Stimulated activated CD4-positive, alpha-beta T cell treated with anti-CD3 and anti-CD28 coated beads, Interleukin-12 subunit alpha, Interleukin-12 subunit beta, amount 100 ng/mL, for 24 hours (primary cell): ENCODE data around the gene FASTK.

Experiments
- DNase-seq, 2 experiments: peaks; one replicate each; pipeline ENCODE4 v3.0.0-alpha.2; 2020; ENCODE audit warnings: low read depth in 2 of 2

FASTK gene

GRCh38 chr7:151118108-151119054, 37.8 kb upstream of the FASTK start:
- DNase-seq = no peak

GRCh38 chr7:151117565-151117964, 37.0 kb upstream of the FASTK start:
- DNase-seq = no peak

GRCh38 chr7:151116603-151117440, 36.2 kb upstream of the FASTK start:
- no peak for DNase-seq

GRCh38 chr7:151115836-151116418, 35.3 kb upstream of the FASTK start:
- no peak for DNase-seq

GRCh38 chr7:151115121-151115835, 34.7 kb upstream of the FASTK start:
- peak in 1 of 2 experiments; percentile 28 for DNase-seq

- DNase-seq = no peak
These were observed 33.8 kb upstream of the FASTK start for GRCh38 chr7:151114151-151115090.

- no peak for DNase-seq
These were observed 32.9 kb upstream of the FASTK start for GRCh38 chr7:151113344-151114150.

GRCh38 chr7:151110941-151111645, 30.5 kb upstream of the FASTK start:
- DNase-seq = peak; percentile 51 to 70

GRCh38 chr7:151110236-151110940, 29.8 kb upstream of the FASTK start:
- DNase-seq = no peak

GRCh38 chr7:151109094-151110048, 28.8 kb upstream of the FASTK start:
- no peak for DNase-seq

GRCh38 chr7:151107882-151108281, 27.3 kb upstream of the FASTK start:
- no peak for DNase-seq

- DNase-seq = no peak
These were observed 24.0 kb upstream of the FASTK start for GRCh38 chr7:151104411-151105235.

- DNase-seq = no peak
These were observed 23.4 kb upstream of the FASTK start for GRCh38 chr7:151103973-151104372.

GRCh38 chr7:151102991-151103390, 22.4 kb upstream of the FASTK start:
- DNase-seq = no peak

GRCh38 chr7:151101621-151102396, 21.2 kb upstream of the FASTK start:
- DNase-seq = no peak
